Measurements from ENCODE around the gene IFNAR1.

The IFNAR1 gene

GRCh38 chr21:33406493-33406892 is 81.7 kb downstream of the IFNAR1 start:
- peaks cover 11% of the 10 kb centered on the region for H3K4me1 ChIP-seq (ENCODE audit: insufficient read depth, poor library complexity, severe bottlenecking)
- no peak for TF ChIP-seq CTCF (IDR thresholded peaks at IDR 0.05; ENCODE audit: poor library complexity, severe bottlenecking)

More at GRCh38 chr21:33406493-33406892, 81.7 kb downstream of the IFNAR1 start:
- no peaks in the 10 kb centered on the region for H3K9me3 ChIP-seq (ENCODE audit: severe bottlenecking)
- no peak overlapping the region for H3K27ac ChIP-seq (ENCODE audit: poor library complexity, severe bottlenecking)
- H3K36me3 ChIP-seq (ENCODE audit: low read depth), result peaks cover 21% of the 10 kb centered on the region
- ATAC-seq (ENCODE audit: low read depth) (no peak), DNase-seq (ENCODE audit: low spot score) (no peak)
- no peaks in the 10 kb centered on the region for H3K27me3 ChIP-seq (ENCODE audit: insufficient read depth, poor library complexity, severe bottlenecking)
- H3K4me3 ChIP-seq (ENCODE audit: severe bottlenecking), result no peak overlapping the region
